IMR-90 (cell line): ENCODE results near the gene SGO2. TPM values are rescaled to one million over a fixed set of nuclear protein-coding genes. Genes with fewer than 3 reads are reported as not detected.

Experiments
- ATAC-seq: fragments of 200-7000 bp; cut with Tn5 transposase; 2 replicates; pipeline ENCODE4 v1.9.1; 2020; ENCODE audit warnings: low read depth, mild to moderate bottlenecking, moderate library complexity
- BruUV-seq: library from RNA; stranded (reverse); fragments of 400-500 nt; replicated peaks from 2 replicates; lab custom pipeline; 2021; lab: Mats Ljungman, UMichigan
- CTCF ChIA-PET: fragments of 300-600 bp; formaldehyde crosslinking; extraction: SDS; loops from one replicate; lab custom pipeline; 2021; ENCODE audit warnings: antibody characterized with exemption; lab: Yijun Ruan, JAX
- POLR2A ChIA-PET: fragments of 300-600 bp; sonication (Branson Sonifier 250); formaldehyde crosslinking; loops from one replicate; lab custom pipeline; 2022; ENCODE audit warnings: antibody characterized with exemption; ENCODE audit not compliant: unreplicated experiment; lab: Charles Lee
- DNase-seq: peaks from one replicate; pipeline ENCODE4 v3.0.0; 2013
- H2AFZ ChIP-seq: replicated peaks from 2 replicates; pipeline ENCODE3; 2013; ENCODE audit warnings: low read length, mild to moderate bottlenecking; ENCODE audit not compliant: poor library complexity
- H2AK5ac ChIP-seq: 2 replicates; pipeline ENCODE4 v1.6.1; 2013; ENCODE audit warnings: low read depth, low read length, inconsistent platforms
- H2AK9ac ChIP-seq: replicated peaks from 2 replicates; pipeline ENCODE3; 2013; ENCODE audit warnings: mild to moderate bottlenecking, low read depth, low read length, moderate library complexity; ENCODE audit not compliant: poor library complexity
- H2BK120ac ChIP-seq: 2 replicates; pipeline ENCODE4 v1.6.1; 2013; ENCODE audit warnings: low read depth, low read length, inconsistent platforms
- H2BK15ac ChIP-seq: 3 replicates; pipeline ENCODE4 v1.6.1; 2013; ENCODE audit warnings: low read depth, low read length, inconsistent platforms
- H2BK20ac ChIP-seq: 2 replicates; pipeline ENCODE4 v1.6.1; 2013; ENCODE audit warnings: low read depth, mild to moderate bottlenecking, inconsistent platforms, low read length, moderate library complexity
- H2BK5ac ChIP-seq: 2 replicates; pipeline ENCODE4 v1.6.1; 2013; ENCODE audit warnings: mild to moderate bottlenecking, low read depth, low read length, inconsistent platforms; ENCODE audit not compliant: poor library complexity, severe bottlenecking
- H3K14ac ChIP-seq: replicated peaks from 2 replicates; pipeline ENCODE4 v1.6.1; 2013; ENCODE audit warnings: low read depth, low read length, inconsistent platforms
- H3K18ac ChIP-seq: 2 replicates; pipeline ENCODE4 v1.6.1; 2013; ENCODE audit warnings: low read depth, low read length, control low read depth
- H3K23ac ChIP-seq: 2 replicates; pipeline ENCODE4 v1.6.1; 2013; ENCODE audit warnings: low read depth, low read length, inconsistent platforms
- H3K27ac ChIP-seq: 2 replicates; pipeline ENCODE4 v1.5.1; 2013; ENCODE audit warnings: mild to moderate bottlenecking, control low read depth, low read length; ENCODE audit not compliant: insufficient read depth
- H3K27me3 ChIP-seq: 2 replicates; pipeline ENCODE4 v1.6.1; 2013; ENCODE audit warnings: low read length; ENCODE audit not compliant: control insufficient read depth, insufficient read depth
- H3K36me3 ChIP-seq: 2 replicates; pipeline ENCODE4 v1.6.1; 2013; ENCODE audit warnings: low read length, mixed read lengths; ENCODE audit not compliant: control insufficient read depth, insufficient read depth
- H3K4ac ChIP-seq: 2 replicates; pipeline ENCODE4 v1.6.1; 2013; ENCODE audit warnings: low read depth, low read length, inconsistent platforms
- H3K4me1 ChIP-seq: 2 replicates; pipeline ENCODE4 v1.6.1; 2013; ENCODE audit warnings: low read length, mixed read lengths; ENCODE audit not compliant: control insufficient read depth, insufficient read depth
- H3K4me2 ChIP-seq: 2 replicates; pipeline ENCODE4 v1.6.1; 2013; ENCODE audit warnings: low read depth, mild to moderate bottlenecking, control low read depth, low read length, moderate library complexity
- H3K4me3 ChIP-seq: 2 replicates; pipeline ENCODE4 v1.5.1; 2013; ENCODE audit warnings: low read depth, mild to moderate bottlenecking, control low read depth, low read length, moderate library complexity; ENCODE audit not compliant: insufficient read depth
- H3K56ac ChIP-seq: 2 replicates; pipeline ENCODE4 v1.6.1; 2013; ENCODE audit warnings: low read length, inconsistent platforms; ENCODE audit not compliant: insufficient read depth; ENCODE audit errors: extremely low read depth
- H3K79me1 ChIP-seq, 2 experiments: 2 replicates each; pipeline ENCODE4 v1.6.1; 2013; ENCODE audit warnings: low read length in 2 of 2, inconsistent platforms in 1 of 2, low read depth in 1 of 2
- H3K9ac ChIP-seq: 2 replicates; pipeline ENCODE4 v1.6.1; 2013; ENCODE audit warnings: low read depth, low read length, control low read depth
- H3K9me1 ChIP-seq: 2 replicates; pipeline ENCODE4 v1.6.1; 2013; ENCODE audit warnings: low read length, inconsistent platforms; ENCODE audit not compliant: insufficient read depth
- H3K9me3 ChIP-seq: 2 replicates; pipeline ENCODE4 v1.6.1; 2013; ENCODE audit warnings: low read length; ENCODE audit not compliant: control insufficient read depth, insufficient read depth
- H4K20me1 ChIP-seq: 2 replicates; pipeline ENCODE4 v1.6.1; 2013; ENCODE audit warnings: low read length, inconsistent platforms; ENCODE audit not compliant: insufficient read depth
- H4K5ac ChIP-seq: 2 replicates; pipeline ENCODE4 v1.6.1; 2013; ENCODE audit warnings: mild to moderate bottlenecking, low read depth, low read length, control low read depth
- H4K8ac ChIP-seq, 2 experiments: 2 replicates each; pipeline ENCODE4 v1.6.1; 2013; ENCODE audit warnings: low read depth in 2 of 2, low read length in 2 of 2, control low read depth in 1 of 2, inconsistent platforms in 1 of 2
- H4K91ac ChIP-seq: 2 replicates; pipeline ENCODE4 v1.6.1; 2013; ENCODE audit warnings: low read depth, low read length, inconsistent platforms; ENCODE audit not compliant: insufficient read depth
- MAZ ChIP-seq: IDR thresholded peaks from 2 replicates; pipeline ENCODE4 v1.6.1; 2012; ENCODE audit warnings: low read depth, mild to moderate bottlenecking, low read length, improper control_type of control experiment, moderate library complexity, borderline replicate concordance
- MXI1 ChIP-seq: IDR thresholded peaks from 2 replicates; pipeline ENCODE4 v1.6.1; 2012; ENCODE audit warnings: low read depth, mild to moderate bottlenecking, low read length, moderate library complexity, borderline replicate concordance
- NFE2L2 ChIP-seq: fragments of 150-350 bp; IDR thresholded peaks from 2 replicates; pipeline ENCODE4 v1.6.1; 2016; ENCODE audit warnings: low read depth, mild to moderate bottlenecking, low read length
- RFX5 ChIP-seq: IDR thresholded peaks from 2 replicates; pipeline ENCODE4 v1.8.0; 2012; ENCODE audit warnings: low read depth, mild to moderate bottlenecking, low read length, moderate library complexity
- WGBS, 2 experiments: methylation state at CpG; one replicate each; pipeline versions ENCODE4 v1.1.5 to v1.1.7; 2013; ENCODE audit warnings: missing lambda C conversion rate in 2 of 2; ENCODE audit not compliant: insufficient read length in 1 of 2; ENCODE audit errors: extremely low coverage in 2 of 2; 5-methylcytosine and 5-hydroxymethylcytosine counted together
- dilution Hi-C: fragments of 300-500 bp; cut with HindIII; formaldehyde crosslinking; loops from one replicate; pipeline ENCODE4 v1.14.3; 2018; ENCODE audit warnings: low sequenced_read_pairs; ENCODE audit not compliant: unreplicated experiment
- in situ Hi-C: fragments of 300-500 bp; cut with MboI; formaldehyde crosslinking; loops from 3 replicates; pipeline ENCODE4 v1.14.3; 2019; ENCODE audit warnings: low sequenced_read_pairs, inconsistent platforms, mixed read lengths
- intact Hi-C: fragments of 100-400 bp; cut with micrococcal nuclease; formaldehyde crosslinking; loops from 2 replicates; pipeline ENCODE4 v1.10.0; 2022
- polyA plus RNA-seq, 3 experiments: library from polyadenylated mRNA; depleted of rRNA; stranded (reverse); fragments of >200 nt; gene quantifications; 2 replicates each; pipeline ENCODE4 v1.2.3, GENCODE V29; 2012; ENCODE audit warnings: low replicate concordance in 1 of 3
- total RNA-seq: library from RNA; depleted of rRNA; stranded (reverse); fragments of >200 nt; gene quantifications from 2 replicates; pipeline ENCODE4 v1.2.3, GENCODE V29; 2012

SGO2 gene
- total and polyA plus RNA-seq, 2 of the 4 experiments (the other 2 are of a cell fraction), result 5.4 to 6.3 TPM

GRCh38 chr2:200476836-200477235 lies 49.2 kb upstream of the SGO2 start:
- Histone ChIP-seq H4K20me1 (no peaks in the 10 kb centered on the region), H2AK5ac (no peak overlapping the region), H3K14ac (no peak overlapping the region), H3K4me1 (peaks cover 13% of the 10 kb centered on the region), H2BK15ac (no peak overlapping the region), H3K9ac (no peak overlapping the region), H4K5ac (no peak overlapping the region), H3K4me3 (no peak overlapping the region), H3K56ac (no peak overlapping the region), H3K9me3 (no peaks in the 10 kb centered on the region), H3K4ac (no peak overlapping the region), H2BK20ac (no peak overlapping the region), H2BK120ac (no peak overlapping the region), H3K27ac (no peak overlapping the region), H2AFZ (no peak overlapping the region), H3K36me3 (peaks cover 48% of the 10 kb centered on the region), H3K23ac (no peak overlapping the region), H4K8ac (no peak overlapping the region), H2BK5ac (peak overlapping the region; percentile 24), H3K9me1 (peaks cover 11% of the 10 kb centered on the region), H2AK9ac (no peak overlapping the region), H3K4me2 (no peak overlapping the region), H4K91ac (no peak overlapping the region), H3K27me3 (no peaks in the 10 kb centered on the region), H3K18ac (no peak overlapping the region), H3K79me1 (peaks cover 9 to 33% of the 10 kb centered on the region in 2 experiments)
- no TSS peak for BruUV-seq
- POLR2A ChIA-PET, result no interaction called here
- TF ChIP-seq RFX5, result no peak
- TF ChIP-seq MAZ, result no peak
- no peak for TF ChIP-seq NFE2L2
- no peak for TF ChIP-seq MXI1
- in situ Hi-C loops (loop anchor here (5.0 kb wide), 1 partner anchor 500 kb away; no protein-coding TSS in a partner anchor), intact Hi-C loops (no loop called here), dilution Hi-C loops (no loop called here)
- no peak for ATAC-seq
- 90% methylated on average over 2 of the region's 8 CpGs; no CpG with 5 or more reads in 1 of the 2 experiments for WGBS, 2 experiments
- DNase-seq, result no peak
- CTCF ChIA-PET, result no interaction called here
